ENCODE data around the gene ATL3.

The ATL3 gene

DNA sequence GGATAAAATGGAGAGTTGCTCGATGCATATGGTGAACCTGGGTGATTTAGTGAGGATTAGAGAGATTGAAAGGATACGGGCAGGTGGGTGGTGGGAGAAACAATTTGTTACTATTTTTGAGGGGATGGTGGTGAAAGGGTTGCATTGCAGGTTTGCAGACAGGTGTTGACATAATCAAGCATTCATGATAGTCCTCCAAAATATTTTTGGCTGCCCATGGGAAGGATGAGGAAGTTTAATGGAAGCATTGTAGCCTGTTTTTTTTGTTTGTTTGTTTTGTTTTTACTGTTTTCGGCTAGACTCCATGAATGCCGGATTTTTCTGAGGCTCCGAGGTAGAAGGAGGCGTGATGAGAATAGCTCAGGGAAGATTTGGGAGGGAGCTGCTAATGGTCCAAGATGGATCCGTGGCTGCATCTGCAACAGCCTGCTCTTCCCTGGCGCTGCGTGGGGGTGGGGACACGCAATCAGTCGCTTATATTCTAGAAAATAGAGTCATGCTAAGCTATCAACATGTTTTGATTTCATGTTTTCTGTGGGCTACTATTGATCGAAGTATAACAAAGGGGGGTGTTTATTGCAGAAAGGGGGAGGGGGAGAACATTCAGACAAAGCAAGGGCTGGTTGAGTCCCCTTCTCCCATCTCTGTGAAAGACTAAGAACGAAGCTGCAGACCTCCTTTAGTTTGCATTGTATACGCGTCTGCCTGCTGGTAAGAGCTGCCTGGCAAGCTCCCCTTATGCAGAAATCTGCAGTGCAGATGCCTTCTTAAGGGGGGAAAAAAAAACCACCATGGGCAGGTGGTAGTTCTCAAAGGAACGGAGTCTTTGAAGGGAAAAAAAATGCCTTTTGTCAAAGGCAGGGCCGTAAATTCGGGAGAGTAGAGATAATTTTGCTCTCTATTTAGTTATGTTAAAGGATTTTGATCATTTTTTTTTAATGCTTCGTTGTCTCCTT is 11.2 kb upstream of the ATL3 start:
- TF ChIP-seq, protein P1, sequence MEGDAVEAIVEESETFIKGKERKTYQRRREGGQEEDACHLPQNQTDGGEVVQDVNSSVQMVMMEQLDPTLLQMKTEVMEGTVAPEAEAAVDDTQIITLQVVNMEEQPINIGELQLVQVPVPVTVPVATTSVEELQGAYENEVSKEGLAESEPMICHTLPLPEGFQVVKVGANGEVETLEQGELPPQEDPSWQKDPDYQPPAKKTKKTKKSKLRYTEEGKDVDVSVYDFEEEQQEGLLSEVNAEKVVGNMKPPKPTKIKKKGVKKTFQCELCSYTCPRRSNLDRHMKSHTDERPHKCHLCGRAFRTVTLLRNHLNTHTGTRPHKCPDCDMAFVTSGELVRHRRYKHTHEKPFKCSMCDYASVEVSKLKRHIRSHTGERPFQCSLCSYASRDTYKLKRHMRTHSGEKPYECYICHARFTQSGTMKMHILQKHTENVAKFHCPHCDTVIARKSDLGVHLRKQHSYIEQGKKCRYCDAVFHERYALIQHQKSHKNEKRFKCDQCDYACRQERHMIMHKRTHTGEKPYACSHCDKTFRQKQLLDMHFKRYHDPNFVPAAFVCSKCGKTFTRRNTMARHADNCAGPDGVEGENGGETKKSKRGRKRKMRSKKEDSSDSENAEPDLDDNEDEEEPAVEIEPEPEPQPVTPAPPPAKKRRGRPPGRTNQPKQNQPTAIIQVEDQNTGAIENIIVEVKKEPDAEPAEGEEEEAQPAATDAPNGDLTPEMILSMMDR (IDR thresholded peaks at IDR 0.05; ENCODE audit: control extremely low read depth, extremely low read depth, low read depth, missing control alignments) = no peak
- CTCF ChIA-PET = interaction anchor here (0.7 to 3.5 kb wide), 16 partner anchors 9 to 203 kb away, joined by 3 to 17 read pairs (median 4); partner anchors contain the start of gene ATL3
- POLR2A ChIA-PET = interaction anchor here (0.6 to 1.3 kb wide), 2 partner anchors 12 to 187 kb away, joined by 4 to 5 read pairs; partner anchors contain the start of gene ATL3
- DNase-seq (ENCODE audit: extremely low spot score) = peak; percentile 42

DNA sequence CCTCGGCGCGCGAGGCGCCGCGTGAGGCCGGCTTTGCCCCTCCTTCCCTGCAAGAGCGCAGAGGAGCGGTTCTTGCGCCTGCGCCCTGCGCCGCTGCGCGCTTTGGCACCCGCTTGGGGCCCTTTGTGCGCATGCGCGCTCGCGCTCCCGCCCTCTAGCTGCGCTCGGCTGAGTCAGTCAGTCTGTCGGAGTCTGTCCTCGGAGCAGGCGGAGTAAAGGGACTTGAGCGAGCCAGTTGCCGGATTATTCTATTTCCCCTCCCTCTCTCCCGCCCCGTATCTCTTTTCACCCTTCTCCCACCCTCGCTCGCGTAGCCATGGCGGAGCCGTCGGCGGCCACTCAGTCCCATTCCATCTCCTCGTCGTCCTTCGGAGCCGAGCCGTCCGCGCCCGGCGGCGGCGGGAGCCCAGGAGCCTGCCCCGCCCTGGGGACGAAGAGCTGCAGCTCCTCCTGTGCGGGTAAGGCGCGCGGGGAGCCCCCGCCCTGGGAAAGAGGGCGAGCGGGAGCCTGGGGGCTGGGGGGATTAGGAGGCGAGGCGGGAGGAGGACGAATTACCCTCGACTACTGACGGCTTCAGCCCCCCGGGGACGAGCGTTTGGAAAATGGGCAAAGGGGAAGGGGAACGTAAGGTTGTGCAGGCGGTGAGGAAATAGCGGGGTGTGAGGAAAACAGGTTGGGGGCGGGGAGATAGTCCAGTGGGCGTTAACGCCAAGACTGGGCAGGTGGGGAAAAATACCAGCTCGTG is 10.3 kb upstream of the ATL3 start, which contains the start of gene RTN3:
TSS of gene RTN3 (plus strand) at position 180 of the 745 bp plus-strand sequence. CDS start at position 317, 137 bp downstream.
- DNase-seq (ENCODE audit: extremely low spot score) = peak; percentile 99
- TF ChIP-seq, protein P1 (IDR thresholded peaks at IDR 0.05; ENCODE audit: control extremely low read depth, extremely low read depth, low read depth, missing control alignments) = no peak
- POLR2A ChIA-PET = interaction anchor here (1.3 kb wide), 1 partner anchor 11 kb away, joined by 5 read pairs; the partner anchor contains the start of gene ATL3
- CTCF ChIA-PET = interaction anchor here (0.7 to 3.5 kb wide), 19 partner anchors 8 to 776 kb away, joined by 3 to 17 read pairs (median 3); partner anchors contain the start of gene ATL3

DNA sequence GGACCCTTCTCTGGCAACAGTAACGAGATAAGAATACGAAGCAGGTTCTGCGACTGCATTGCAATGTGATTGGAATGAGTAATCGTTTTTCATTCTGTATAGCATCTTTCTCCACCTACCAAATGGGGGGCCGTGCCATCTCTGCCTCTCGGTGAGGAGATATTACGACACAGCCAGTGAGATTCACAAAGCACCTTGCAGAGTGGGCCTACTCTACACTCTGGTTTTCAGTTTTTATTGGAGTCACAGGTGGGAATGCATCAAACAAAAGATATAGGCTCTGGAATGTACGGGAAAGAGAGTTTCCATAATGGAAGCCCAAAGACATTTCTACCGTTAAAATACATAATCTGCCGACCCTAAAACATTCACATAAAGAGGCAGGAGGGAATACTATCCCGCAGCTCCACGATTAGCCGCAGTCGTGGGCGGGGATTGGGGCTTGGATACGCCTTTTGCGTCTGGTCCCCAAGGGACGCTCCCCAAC is 9.7 kb upstream of the ATL3 start:
- CTCF ChIA-PET = interaction anchor here (0.8 to 3.5 kb wide), 12 partner anchors 8 to 775 kb away, joined by 3 to 17 read pairs (median 5); partner anchors contain the start of gene ATL3
- POLR2A ChIA-PET = interaction anchor here (1.3 kb wide), 1 partner anchor 10 kb away, joined by 5 read pairs; the partner anchor contains the start of gene ATL3
- DNase-seq (ENCODE audit: extremely low spot score) = no peak

DNA sequence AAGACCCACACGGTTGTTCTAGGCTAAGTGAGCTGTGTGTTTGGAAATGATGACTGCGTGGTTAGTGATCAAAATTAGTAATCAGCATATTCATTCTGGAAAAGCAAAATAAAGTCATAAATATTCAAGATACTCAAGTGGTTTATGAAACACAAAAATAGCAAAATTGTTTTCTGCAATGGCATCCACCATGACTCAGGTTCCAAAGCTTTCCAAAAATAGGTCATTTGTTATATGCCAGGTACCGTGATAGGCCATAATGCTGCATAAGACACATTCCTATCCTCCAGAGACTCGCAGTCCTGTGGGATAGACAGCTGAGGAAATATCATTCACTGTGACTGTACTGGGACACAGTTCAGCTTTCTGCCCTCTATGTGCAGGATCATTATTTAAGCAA is 2.4 kb upstream of the ATL3 start:
- no peak for DNase-seq (ENCODE audit: extremely low spot score)
- CTCF ChIA-PET = interaction anchor here (1.1 to 2.9 kb wide), 4 partner anchors 8 to 65 kb away, joined by 3 to 14 read pairs (median 5); partner anchors contain the start of gene RTN3
- POLR2A ChIA-PET = no interaction called here
- TF ChIP-seq, protein P1 (IDR thresholded peaks at IDR 0.05; ENCODE audit: control extremely low read depth, extremely low read depth, low read depth, missing control alignments) = no peak

More for the DNA sequence above, 9.7 kb upstream of the ATL3 start:
- TF ChIP-seq, protein P1 (IDR thresholded peaks at IDR 0.05; ENCODE audit: control extremely low read depth, extremely low read depth, low read depth, missing control alignments) = no peak

DNA sequence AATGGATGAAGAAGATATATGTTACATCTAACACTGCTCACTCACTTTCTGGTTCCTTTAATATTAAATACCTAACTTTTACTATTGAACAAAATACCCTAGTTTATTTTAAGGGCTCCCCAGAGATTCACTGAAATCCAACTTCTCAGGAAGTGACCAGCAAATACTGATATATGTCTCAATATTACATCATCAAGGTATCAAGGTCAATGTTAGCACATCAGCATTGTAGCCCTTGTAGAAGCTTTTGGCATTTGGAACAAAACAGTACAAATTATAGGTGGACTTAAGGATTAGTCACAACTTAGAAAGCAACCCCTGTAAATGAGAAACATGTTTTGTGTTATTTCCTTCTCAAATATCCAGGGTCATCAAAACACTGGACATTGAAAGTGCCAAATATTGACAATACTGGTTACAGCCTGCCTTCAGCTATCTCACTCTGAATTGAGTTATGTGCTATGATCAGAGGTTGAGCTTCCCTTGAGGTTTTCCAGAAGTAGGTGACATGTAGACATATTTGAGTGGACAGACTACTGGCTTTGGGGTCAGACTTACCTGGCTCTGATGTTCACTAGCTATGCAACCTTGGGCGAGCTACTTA is 1.9 kb upstream of the ATL3 start:
- no peak for DNase-seq (ENCODE audit: extremely low spot score)

More for the DNA sequence above, 1.9 kb upstream of the ATL3 start:
- POLR2A ChIA-PET = no interaction called here
- CTCF ChIA-PET = interaction anchor here (1.1 to 2.9 kb wide), 4 partner anchors 9 to 65 kb away, joined by 3 to 14 read pairs (median 5); partner anchors contain the start of gene RTN3
- TF ChIP-seq, protein P1 (IDR thresholded peaks at IDR 0.05; ENCODE audit: control extremely low read depth, extremely low read depth, low read depth, missing control alignments) = no peak
